HS-27A (cell line): ENCODE results near the gene KLF18.
"Not testable (repeated sequence)": the region's sequence is repeated elsewhere in the genome, so short reads cannot be mapped to it uniquely, and the experiment has no call there.

Source experiments
- DNase-seq: peaks from one replicate; pipeline ENCODE4 v3.0.0-alpha.2; 2012; ENCODE audit warnings: low read depth, missing footprints

Gene KLF18

GRCh38 chr1:44141531-44141930 is at the start of gene KLF18:
Gene KLF18 (minus strand): TSS chr1:44141631. CDS start chr1:44141631, 0 bp downstream.
- DNase-seq: no peak

- DNase-seq: no peak
Observed at GRCh38 chr1:44174630-44175029, 33.2 kb upstream of the KLF18 start.

GRCh38 chr1:44170281-44170823 is 28.9 kb upstream of the KLF18 start:
- DNase-seq: no peak

GRCh38 chr1:44168520-44169098 is 27.2 kb upstream of the KLF18 start:
- DNase-seq: no peak

GRCh38 chr1:44161546-44161945 is 20.1 kb upstream of the KLF18 start:
- no peak for DNase-seq

- no peak for DNase-seq
Observed at GRCh38 chr1:44158871-44159270, 17.4 kb upstream of the KLF18 start.

- no peak for DNase-seq
Observed at GRCh38 chr1:44157903-44158302, 16.5 kb upstream of the KLF18 start.

- DNase-seq: peak; percentile 23
Observed at GRCh38 chr1:44154049-44154448, 12.6 kb upstream of the KLF18 start.

GRCh38 chr1:44152692-44153091 is 11.3 kb upstream of the KLF18 start:
- DNase-seq: no peak

- DNase-seq: no peak
Observed at GRCh38 chr1:44151808-44152207, 10.4 kb upstream of the KLF18 start.

- no peak for DNase-seq
Observed at GRCh38 chr1:44151332-44151731, 9.9 kb upstream of the KLF18 start.

GRCh38 chr1:44147582-44147981 is 6.2 kb upstream of the KLF18 start:
- DNase-seq: no peak

GRCh38 chr1:44146536-44147361 is 5.3 kb upstream of the KLF18 start:
- no peak for DNase-seq

GRCh38 chr1:44144962-44145756 is 3.7 kb upstream of the KLF18 start:
- DNase-seq: no peak

GRCh38 chr1:44139565-44139964 is 1.9 kb downstream of the KLF18 start:
- DNase-seq: not testable (repeated sequence)

GRCh38 chr1:44138239-44138638 is 3.2 kb downstream of the KLF18 start:
- no peak for DNase-seq

GRCh38 chr1:44135886-44136285 is 5.5 kb downstream of the KLF18 start:
- DNase-seq: no peak

- no peak for DNase-seq
Observed at GRCh38 chr1:44134071-44134920, 7.1 kb downstream of the KLF18 start.

GRCh38 chr1:44131411-44131810 is 10.0 kb downstream of the KLF18 start:
- DNase-seq: no peak

- no peak for DNase-seq
Observed at GRCh38 chr1:44129616-44130500, 11.6 kb downstream of the KLF18 start.
